ENCODE measurements around the gene CACNA2D1.

Gene CACNA2D1

GRCh38 chr7:82289152-82289535 is 154.4 kb downstream of the CACNA2D1 start:
- Histone ChIP-seq H2BK5ac (ENCODE audit: low read length) (no peak overlapping the region), H3K18ac (ENCODE audit: low read length) (no peak overlapping the region), H4K5ac (ENCODE audit: low read length) (no peak overlapping the region), H3K4me2 (ENCODE audit: low read length) (no peak overlapping the region), H2AK5ac (ENCODE audit: low read length) (no peak overlapping the region), H2BK15ac (replicated peaks; ENCODE audit: low read depth) (no peak overlapping the region), H3K9ac (ENCODE audit: low read length) (no peak overlapping the region), H3K79me2 (ENCODE audit: control insufficient read depth, insufficient read depth, low read length) (no peaks in the 10 kb centered on the region), H3K23ac (ENCODE audit: low read length) (no peak overlapping the region), H4K8ac (ENCODE audit: low read depth, low read length) (no peak overlapping the region), H3K36me3 (ENCODE audit: control insufficient read depth, insufficient read depth, low read length) (no peaks in the 10 kb centered on the region), H3K4ac (ENCODE audit: low read depth, low read length) (no peak overlapping the region), H2BK120ac (ENCODE audit: low read depth, low read length) (no peak overlapping the region), H3K79me1 (ENCODE audit: low read length) (peaks cover 1% of the 10 kb centered on the region), H3K27me3 (ENCODE audit: insufficient read depth, low read length, poor library complexity) (no peaks in the 10 kb centered on the region), H3K27ac (ENCODE audit: low read depth, low read length) (no peak overlapping the region), H3K56ac (ENCODE audit: low read length) (no peak overlapping the region), H3K4me3 (ENCODE audit: low read length) (no peak overlapping the region), H3K4me1 (ENCODE audit: control insufficient read depth, low read depth, low read length) (peaks cover 9% of the 10 kb centered on the region)
- DNase-seq, result no peak
- no CpG with 5 or more reads among the region's 2 CpGs for WGBS (ENCODE audit: extremely low coverage, insufficient coverage, low lambda C conversion rate)

- no CpG with 5 or more reads among the region's 2 CpGs for WGBS (ENCODE audit: extremely low coverage, insufficient coverage, low lambda C conversion rate)
- no peak overlapping the region for H4K8ac ChIP-seq (ENCODE audit: low read depth, low read length)
- H4K5ac ChIP-seq (ENCODE audit: low read length), result no peak overlapping the region
- H3K79me1 ChIP-seq (ENCODE audit: low read length), result peaks cover 1% of the 10 kb centered on the region
- no peak overlapping the region for H2AK5ac ChIP-seq (ENCODE audit: low read length)
- H3K56ac ChIP-seq (ENCODE audit: low read length), result no peak overlapping the region
- no peak for DNase-seq
- H3K36me3 ChIP-seq (ENCODE audit: control insufficient read depth, insufficient read depth, low read length), result no peaks in the 10 kb centered on the region
- no peak overlapping the region for H2BK120ac ChIP-seq (ENCODE audit: low read depth, low read length)
- H2BK15ac ChIP-seq (replicated peaks; ENCODE audit: low read depth), result no peak overlapping the region
- H3K4me3 ChIP-seq (ENCODE audit: low read length), result no peak overlapping the region
- no peak overlapping the region for H2BK5ac ChIP-seq (ENCODE audit: low read length)
- no peak overlapping the region for H3K27ac ChIP-seq (ENCODE audit: low read depth, low read length)
- H3K27me3 ChIP-seq (ENCODE audit: insufficient read depth, low read length, poor library complexity), result no peaks in the 10 kb centered on the region
- H3K4me1 ChIP-seq (ENCODE audit: control insufficient read depth, low read depth, low read length), result peaks cover 9% of the 10 kb centered on the region
- no peak overlapping the region for H3K23ac ChIP-seq (ENCODE audit: low read length)
- H3K9ac ChIP-seq (ENCODE audit: low read length), result no peak overlapping the region
- no peaks in the 10 kb centered on the region for H3K79me2 ChIP-seq (ENCODE audit: control insufficient read depth, insufficient read depth, low read length)
- H3K18ac ChIP-seq (ENCODE audit: low read length), result no peak overlapping the region
- no peak overlapping the region for H3K4ac ChIP-seq (ENCODE audit: low read depth, low read length)
- H3K4me2 ChIP-seq (ENCODE audit: low read length), result no peak overlapping the region
These were observed 156.8 kb downstream of the CACNA2D1 start for GRCh38 chr7:82286798-82287140.

GRCh38 chr7:82286096-82286797 is 157.3 kb downstream of the CACNA2D1 start:
- no peak overlapping the region for H2BK120ac ChIP-seq (ENCODE audit: low read depth, low read length)
- no peak overlapping the region for H3K9ac ChIP-seq (ENCODE audit: low read length)
- DNase-seq, result no peak
- no peak overlapping the region for H3K23ac ChIP-seq (ENCODE audit: low read length)
- H3K56ac ChIP-seq (ENCODE audit: low read length), result no peak overlapping the region
- H3K79me2 ChIP-seq (ENCODE audit: control insufficient read depth, insufficient read depth, low read length), result no peaks in the 10 kb centered on the region
- no peak overlapping the region for H4K8ac ChIP-seq (ENCODE audit: low read depth, low read length)
- no peak overlapping the region for H3K4me3 ChIP-seq (ENCODE audit: low read length)
- H2BK15ac ChIP-seq (replicated peaks; ENCODE audit: low read depth), result no peak overlapping the region
- 100% methylated on average over 1 of the region's 4 CpGs for WGBS (ENCODE audit: extremely low coverage, insufficient coverage, low lambda C conversion rate)
- no peaks in the 10 kb centered on the region for H3K27me3 ChIP-seq (ENCODE audit: insufficient read depth, low read length, poor library complexity)
- H3K4me1 ChIP-seq (ENCODE audit: control insufficient read depth, low read depth, low read length), result peaks cover 9% of the 10 kb centered on the region
- no peaks in the 10 kb centered on the region for H3K36me3 ChIP-seq (ENCODE audit: control insufficient read depth, insufficient read depth, low read length)
- H3K4me2 ChIP-seq (ENCODE audit: low read length), result no peak overlapping the region
- H4K5ac ChIP-seq (ENCODE audit: low read length), result no peak overlapping the region
- no peak overlapping the region for H3K18ac ChIP-seq (ENCODE audit: low read length)
- no peak overlapping the region for H2BK5ac ChIP-seq (ENCODE audit: low read length)
- H2AK5ac ChIP-seq (ENCODE audit: low read length), result no peak overlapping the region
- H3K4ac ChIP-seq (ENCODE audit: low read depth, low read length), result no peak overlapping the region
- H3K79me1 ChIP-seq (ENCODE audit: low read length), result peaks cover 1% of the 10 kb centered on the region
- no peak overlapping the region for H3K27ac ChIP-seq (ENCODE audit: low read depth, low read length)

- no peak overlapping the region for H3K4ac ChIP-seq (ENCODE audit: low read depth, low read length)
- H3K56ac ChIP-seq (ENCODE audit: low read length), result no peak overlapping the region
- H4K5ac ChIP-seq (ENCODE audit: low read length), result no peak overlapping the region
- no peaks in the 10 kb centered on the region for H3K79me2 ChIP-seq (ENCODE audit: control insufficient read depth, insufficient read depth, low read length)
- no peak overlapping the region for H2BK15ac ChIP-seq (replicated peaks; ENCODE audit: low read depth)
- H3K4me3 ChIP-seq (ENCODE audit: low read length), result no peak overlapping the region
- peak overlapping the region; percentile 72 for H3K27ac ChIP-seq (ENCODE audit: low read depth, low read length)
- no peak overlapping the region for H2BK120ac ChIP-seq (ENCODE audit: low read depth, low read length)
- no peak overlapping the region for H3K23ac ChIP-seq (ENCODE audit: low read length)
- no peak overlapping the region for H4K8ac ChIP-seq (ENCODE audit: low read depth, low read length)
- peak; percentile 92 for DNase-seq
- peaks cover 1% of the 10 kb centered on the region for H3K79me1 ChIP-seq (ENCODE audit: low read length)
- no peaks in the 10 kb centered on the region for H3K27me3 ChIP-seq (ENCODE audit: insufficient read depth, low read length, poor library complexity)
- no peaks in the 10 kb centered on the region for H3K36me3 ChIP-seq (ENCODE audit: control insufficient read depth, insufficient read depth, low read length)
- no peak overlapping the region for H3K4me2 ChIP-seq (ENCODE audit: low read length)
- H2AK5ac ChIP-seq (ENCODE audit: low read length), result no peak overlapping the region
- no peak overlapping the region for H3K18ac ChIP-seq (ENCODE audit: low read length)
- H3K4me1 ChIP-seq (ENCODE audit: control insufficient read depth, low read depth, low read length), result peaks cover 9% of the 10 kb centered on the region
- no peak overlapping the region for H2BK5ac ChIP-seq (ENCODE audit: low read length)
- no peak overlapping the region for H3K9ac ChIP-seq (ENCODE audit: low read length)
- WGBS (ENCODE audit: extremely low coverage, insufficient coverage, low lambda C conversion rate), result no CpG with 5 or more reads among the region's 6 CpGs
These were observed 158.5 kb downstream of the CACNA2D1 start for GRCh38 chr7:82284936-82285519.

- no peak overlapping the region for H2BK15ac ChIP-seq (replicated peaks; ENCODE audit: low read depth)
- H3K4me2 ChIP-seq (ENCODE audit: low read length), result no peak overlapping the region
- no peak overlapping the region for H2AK5ac ChIP-seq (ENCODE audit: low read length)
- WGBS (ENCODE audit: extremely low coverage, insufficient coverage, low lambda C conversion rate), result no CpG with 5 or more reads among the region's 3 CpGs
- H3K4me3 ChIP-seq (ENCODE audit: low read length), result no peak overlapping the region
- no peak overlapping the region for H3K56ac ChIP-seq (ENCODE audit: low read length)
- H3K79me2 ChIP-seq (ENCODE audit: control insufficient read depth, insufficient read depth, low read length), result no peaks in the 10 kb centered on the region
- no peaks in the 10 kb centered on the region for H3K4me1 ChIP-seq (ENCODE audit: control insufficient read depth, low read depth, low read length)
- H3K9ac ChIP-seq (ENCODE audit: low read length), result no peak overlapping the region
- H3K27me3 ChIP-seq (ENCODE audit: insufficient read depth, low read length, poor library complexity), result no peaks in the 10 kb centered on the region
- no peak overlapping the region for H3K23ac ChIP-seq (ENCODE audit: low read length)
- no peak overlapping the region for H3K18ac ChIP-seq (ENCODE audit: low read length)
- H4K8ac ChIP-seq (ENCODE audit: low read depth, low read length), result no peak overlapping the region
- no peak overlapping the region for H4K5ac ChIP-seq (ENCODE audit: low read length)
- no peak overlapping the region for H2BK120ac ChIP-seq (ENCODE audit: low read depth, low read length)
- no peaks in the 10 kb centered on the region for H3K36me3 ChIP-seq (ENCODE audit: control insufficient read depth, insufficient read depth, low read length)
- H3K79me1 ChIP-seq (ENCODE audit: low read length), result no peaks in the 10 kb centered on the region
- H2BK5ac ChIP-seq (ENCODE audit: low read length), result no peak overlapping the region
- no peak overlapping the region for H3K27ac ChIP-seq (ENCODE audit: low read depth, low read length)
- no peak overlapping the region for H3K4ac ChIP-seq (ENCODE audit: low read depth, low read length)
- DNase-seq, result no peak
These were observed 168.2 kb downstream of the CACNA2D1 start for GRCh38 chr7:82275342-82275741.

GRCh38 chr7:82274681-82275080 is 168.9 kb downstream of the CACNA2D1 start:
- Histone ChIP-seq H3K4me3 (ENCODE audit: low read length) (no peak overlapping the region), H3K27ac (ENCODE audit: low read depth, low read length) (no peak overlapping the region), H3K79me2 (ENCODE audit: control insufficient read depth, insufficient read depth, low read length) (no peaks in the 10 kb centered on the region)

More at GRCh38 chr7:82274681-82275080, 168.9 kb downstream of the CACNA2D1 start:
- Histone ChIP-seq H3K56ac (ENCODE audit: low read length) (no peak overlapping the region), H3K79me1 (ENCODE audit: low read length) (no peaks in the 10 kb centered on the region), H3K9ac (ENCODE audit: low read length) (no peak overlapping the region), H2AK5ac (ENCODE audit: low read length) (no peak overlapping the region), H2BK120ac (ENCODE audit: low read depth, low read length) (no peak overlapping the region), H4K8ac (ENCODE audit: low read depth, low read length) (no peak overlapping the region), H3K4ac (ENCODE audit: low read depth, low read length) (no peak overlapping the region), H3K27me3 (ENCODE audit: insufficient read depth, low read length, poor library complexity) (no peaks in the 10 kb centered on the region), H4K5ac (ENCODE audit: low read length) (no peak overlapping the region), H2BK5ac (ENCODE audit: low read length) (no peak overlapping the region), H3K36me3 (ENCODE audit: control insufficient read depth, insufficient read depth, low read length) (no peaks in the 10 kb centered on the region), H2BK15ac (replicated peaks; ENCODE audit: low read depth) (no peak overlapping the region), H3K18ac (ENCODE audit: low read length) (no peak overlapping the region), H3K4me2 (ENCODE audit: low read length) (no peak overlapping the region), H3K23ac (ENCODE audit: low read length) (no peak overlapping the region), H3K4me1 (ENCODE audit: control insufficient read depth, low read depth, low read length) (no peaks in the 10 kb centered on the region)
- no peak for DNase-seq
